ENCODE measurements around the gene HDAC11.

HDAC11 gene

GRCh38 chr3:13495351-13495813, 15.3 kb downstream of the HDAC11 start:
- no peak overlapping the region for H3K27ac ChIP-seq
- peaks cover 6% of the 10 kb centered on the region for H3K4me1 ChIP-seq
- H3K4me3 ChIP-seq (ENCODE audit: low read depth, low read length): no peak overlapping the region

GRCh38 chr3:13495921-13496723, 16.0 kb downstream of the HDAC11 start:
- H3K27me3 ChIP-seq (ENCODE audit: control insufficient read depth, insufficient read depth, low read length): no peaks in the 10 kb centered on the region
- H3K27ac ChIP-seq: no peak overlapping the region
- no peak overlapping the region for H3K4me3 ChIP-seq (ENCODE audit: low read depth, low read length)
- no peaks in the 10 kb centered on the region for H3K36me3 ChIP-seq (ENCODE audit: control insufficient read depth, insufficient read depth, low read length)
- TF ChIP-seq CTCF (IDR thresholded peaks at IDR 0.05): peak; percentile 97
- peaks cover 6% of the 10 kb centered on the region for H3K4me1 ChIP-seq
- no peaks in the 10 kb centered on the region for H3K9me3 ChIP-seq (ENCODE audit: control insufficient read depth, low read length)
- H3K9ac ChIP-seq: no peak overlapping the region
- H3K79me2 ChIP-seq: peaks cover 4% of the 10 kb centered on the region
- no peak overlapping the region for H3K4me2 ChIP-seq (ENCODE audit: low read length)
- no peak overlapping the region for H2AFZ ChIP-seq

More at GRCh38 chr3:13495351-13495813, 15.3 kb downstream of the HDAC11 start:
- no peaks in the 10 kb centered on the region for H3K9me3 ChIP-seq (ENCODE audit: control insufficient read depth, low read length)
- H3K4me2 ChIP-seq (ENCODE audit: low read length): no peak overlapping the region
- no peak for TF ChIP-seq CTCF (IDR thresholded peaks at IDR 0.05)
- H3K79me2 ChIP-seq: peaks cover 4% of the 10 kb centered on the region
- no peaks in the 10 kb centered on the region for H3K36me3 ChIP-seq (ENCODE audit: control insufficient read depth, insufficient read depth, low read length)
- no peak overlapping the region for H2AFZ ChIP-seq
- H3K27me3 ChIP-seq (ENCODE audit: control insufficient read depth, insufficient read depth, low read length): no peaks in the 10 kb centered on the region
- H3K9ac ChIP-seq: no peak overlapping the region

GRCh38 chr3:13496879-13497278, 16.8 kb downstream of the HDAC11 start:
- Histone ChIP-seq H3K79me2 (peaks cover 4% of the 10 kb centered on the region), H3K27ac (no peak overlapping the region), H3K9ac (no peak overlapping the region), H2AFZ (no peak overlapping the region), H3K4me1 (peaks cover 6% of the 10 kb centered on the region), H3K27me3 (ENCODE audit: control insufficient read depth, insufficient read depth, low read length) (no peaks in the 10 kb centered on the region), H3K36me3 (ENCODE audit: control insufficient read depth, insufficient read depth, low read length) (no peaks in the 10 kb centered on the region), H3K4me3 (ENCODE audit: low read depth, low read length) (no peak overlapping the region), H3K4me2 (ENCODE audit: low read length) (no peak overlapping the region), H3K9me3 (ENCODE audit: control insufficient read depth, low read length) (no peaks in the 10 kb centered on the region)
- TF ChIP-seq CTCF (IDR thresholded peaks at IDR 0.05): no peak

- Histone ChIP-seq H3K27me3 (ENCODE audit: control insufficient read depth, insufficient read depth, low read length) (no peaks in the 10 kb centered on the region), H2AFZ (no peak overlapping the region), H3K4me2 (ENCODE audit: low read length) (no peak overlapping the region), H3K36me3 (ENCODE audit: control insufficient read depth, insufficient read depth, low read length) (no peaks in the 10 kb centered on the region), H3K9ac (no peak overlapping the region), H3K27ac (no peak overlapping the region), H3K4me1 (peaks cover 6% of the 10 kb centered on the region), H3K4me3 (ENCODE audit: low read depth, low read length) (no peak overlapping the region), H3K79me2 (peaks cover 4% of the 10 kb centered on the region), H3K9me3 (ENCODE audit: control insufficient read depth, low read length) (no peaks in the 10 kb centered on the region)
- TF ChIP-seq CTCF (IDR thresholded peaks at IDR 0.05): no peak
These were observed 17.3 kb downstream of the HDAC11 start for GRCh38 chr3:13497386-13497785.
